AML-193 (cell line): ENCODE results near the gene PDCD1.
"Not testable (repeated sequence)": the region's sequence is repeated elsewhere in the genome, so short reads cannot be mapped to it uniquely, and the experiment has no call there.

Source experiments
- DNase-seq, 2 experiments: peaks; one replicate each; lab custom pipeline; 2025; lab: John Stamatoyannopoulos, UW

Gene PDCD1

GRCh38 chr2:241833756-241834526 is 24.8 kb downstream of the PDCD1 start:
- not testable (repeated sequence) for DNase-seq

DNA sequence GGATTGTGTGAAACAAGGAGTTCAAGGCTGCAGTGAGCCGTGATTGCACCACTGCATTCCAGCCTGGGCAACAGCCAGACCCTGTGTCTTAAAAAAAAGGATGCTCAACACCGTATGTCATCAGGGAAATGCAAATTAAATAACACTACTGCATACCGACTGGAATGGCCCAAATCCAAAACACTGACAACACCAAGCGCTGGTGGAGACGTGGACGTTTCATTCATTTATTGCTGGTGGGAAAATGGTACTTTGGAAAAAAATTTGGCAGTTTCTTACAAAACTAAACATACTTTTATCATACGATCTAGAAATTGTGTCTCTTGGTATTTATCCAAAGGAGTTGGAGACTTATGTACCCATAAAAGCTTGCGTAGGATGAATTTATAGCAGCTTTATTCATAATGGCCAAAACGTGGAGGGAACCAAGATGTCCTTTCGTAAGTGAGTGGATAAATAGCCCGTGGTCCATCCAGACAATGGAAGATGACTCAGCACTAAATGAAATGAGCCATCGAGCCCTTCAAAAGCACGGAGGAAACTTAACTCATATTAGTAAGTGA is 25.5 kb downstream of the PDCD1 start:
- no peak for DNase-seq

- no peak for DNase-seq
Observed at GRCh38 chr2:241827394-241827793, 31.3 kb downstream of the PDCD1 start.

DNA sequence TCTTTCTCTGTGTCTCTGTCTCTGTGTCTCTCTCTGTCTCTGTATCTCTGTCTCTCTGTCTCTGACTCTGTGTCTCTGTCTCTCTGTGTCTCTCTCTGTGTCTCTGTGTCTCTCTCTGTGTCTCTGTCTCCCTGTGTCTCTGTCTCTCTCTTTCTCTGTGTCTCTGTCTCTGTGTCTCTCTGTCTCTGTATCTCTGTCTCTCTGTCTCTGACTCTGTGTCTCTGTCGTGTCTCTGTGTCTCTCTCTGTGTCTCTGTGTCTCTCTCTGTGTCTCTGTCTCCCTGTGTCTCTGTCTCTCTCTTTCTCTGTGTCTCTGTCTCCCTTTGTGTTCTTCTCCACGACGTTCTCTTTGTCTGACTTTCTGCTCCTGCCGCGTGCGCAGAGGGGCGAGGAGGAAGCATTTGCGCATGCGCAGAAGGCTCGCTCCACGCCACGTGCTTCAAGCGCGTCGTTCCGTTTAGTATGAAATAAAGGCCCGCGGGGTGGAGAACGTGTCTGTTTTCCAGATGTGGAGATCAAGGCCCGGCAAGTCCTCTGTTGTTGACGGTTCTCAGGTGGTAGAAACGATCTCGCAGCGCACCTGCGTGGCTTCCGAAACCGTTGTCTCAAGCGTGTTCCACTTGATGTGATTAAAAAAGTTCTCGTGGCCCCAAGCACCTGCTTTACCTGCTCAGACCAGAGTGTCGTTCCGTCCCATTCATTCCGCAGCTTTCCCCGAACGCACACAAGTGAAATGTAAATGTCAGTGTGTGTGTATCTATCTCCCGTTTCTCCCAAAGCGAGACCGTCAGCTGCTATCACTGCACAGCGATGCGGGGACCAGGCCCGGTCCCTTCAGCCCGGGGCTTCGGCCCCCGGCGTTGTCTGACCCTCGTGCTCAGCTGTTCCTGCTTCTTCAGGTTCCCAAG is 34.9 kb downstream of the PDCD1 start:
- DNase-seq = not testable (repeated sequence)

DNA sequence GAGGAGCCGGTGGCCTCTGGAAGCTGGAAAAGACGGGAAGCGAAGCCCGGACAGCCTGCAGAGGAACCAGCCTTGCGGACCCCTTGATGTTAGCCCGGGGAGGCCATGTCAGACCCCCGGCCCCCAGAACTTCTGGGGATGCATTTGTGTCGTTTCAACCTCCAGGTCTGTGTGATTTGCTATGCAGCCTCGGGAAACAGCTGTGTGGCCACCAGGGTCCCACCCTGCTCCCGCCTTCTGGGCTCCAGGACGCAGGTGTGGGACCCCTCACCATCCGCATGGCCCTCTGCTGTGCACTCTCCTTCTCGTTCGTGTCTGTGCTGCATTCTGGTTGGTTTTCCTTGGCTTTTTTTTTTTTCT is 36.5 kb downstream of the PDCD1 start:
- no peak for DNase-seq

- no peak for DNase-seq
Observed at GRCh38 chr2:241821460-241822263, 37.0 kb downstream of the PDCD1 start.

GRCh38 chr2:241820625-241821384 is 37.9 kb downstream of the PDCD1 start:
- no peak for DNase-seq

DNA sequence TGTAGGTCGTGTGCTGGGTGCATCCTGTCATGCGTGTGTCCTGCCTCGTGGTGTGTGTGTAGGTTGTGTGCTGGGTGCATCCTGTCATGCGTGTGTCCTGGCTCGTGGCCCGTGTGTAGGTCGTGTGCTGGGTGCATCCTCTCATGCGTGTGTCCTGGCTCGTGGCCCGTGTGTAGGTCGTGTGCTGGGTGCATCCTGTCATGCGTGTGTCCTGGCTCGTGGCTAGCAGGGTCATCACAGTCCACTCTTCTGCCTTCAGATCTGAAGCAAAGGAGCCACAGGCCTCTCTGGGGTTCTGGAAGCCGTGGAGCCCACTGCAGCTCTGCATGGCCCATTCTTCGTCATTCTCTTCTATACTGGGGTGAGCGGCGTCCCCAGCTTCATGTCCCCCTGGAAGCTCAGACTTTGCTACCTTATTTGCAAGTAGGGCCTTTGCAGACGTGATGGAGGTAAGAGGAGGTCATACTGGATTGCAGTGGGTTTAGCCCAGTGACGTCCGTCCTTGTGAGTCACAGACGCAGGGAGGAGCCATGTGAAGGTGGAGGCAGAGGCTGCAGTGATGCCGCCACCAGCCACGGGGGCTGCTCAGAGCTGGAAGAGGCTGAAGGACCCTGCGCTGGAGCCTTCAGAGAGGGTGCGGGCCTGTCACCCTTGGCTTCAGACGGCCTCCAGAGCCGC is 38.6 kb downstream of the PDCD1 start:
- DNase-seq = not testable (repeated sequence)

DNA sequence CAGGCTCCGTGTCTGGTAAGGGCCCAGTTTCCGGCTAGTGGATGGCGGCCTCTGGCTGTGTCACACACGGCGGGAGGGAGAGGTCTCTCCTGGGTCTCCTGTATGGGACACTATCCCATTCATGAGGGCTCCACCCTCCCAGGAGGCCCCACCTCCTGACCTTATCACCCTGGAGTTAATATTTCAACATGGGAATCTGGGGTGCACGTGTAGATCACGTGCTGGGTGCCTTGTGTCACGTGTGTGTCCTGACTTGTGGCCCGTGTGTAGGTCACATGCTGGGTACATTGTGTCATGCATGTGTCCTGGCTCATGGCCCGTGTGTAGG is 39.8 kb downstream of the PDCD1 start:
- no peak for DNase-seq

GRCh38 chr2:241818229-241818942 is 40.3 kb downstream of the PDCD1 start:
- DNase-seq = no peak

GRCh38 chr2:241817821-241818215 is 40.9 kb downstream of the PDCD1 start:
- not testable (repeated sequence) for DNase-seq

DNA sequence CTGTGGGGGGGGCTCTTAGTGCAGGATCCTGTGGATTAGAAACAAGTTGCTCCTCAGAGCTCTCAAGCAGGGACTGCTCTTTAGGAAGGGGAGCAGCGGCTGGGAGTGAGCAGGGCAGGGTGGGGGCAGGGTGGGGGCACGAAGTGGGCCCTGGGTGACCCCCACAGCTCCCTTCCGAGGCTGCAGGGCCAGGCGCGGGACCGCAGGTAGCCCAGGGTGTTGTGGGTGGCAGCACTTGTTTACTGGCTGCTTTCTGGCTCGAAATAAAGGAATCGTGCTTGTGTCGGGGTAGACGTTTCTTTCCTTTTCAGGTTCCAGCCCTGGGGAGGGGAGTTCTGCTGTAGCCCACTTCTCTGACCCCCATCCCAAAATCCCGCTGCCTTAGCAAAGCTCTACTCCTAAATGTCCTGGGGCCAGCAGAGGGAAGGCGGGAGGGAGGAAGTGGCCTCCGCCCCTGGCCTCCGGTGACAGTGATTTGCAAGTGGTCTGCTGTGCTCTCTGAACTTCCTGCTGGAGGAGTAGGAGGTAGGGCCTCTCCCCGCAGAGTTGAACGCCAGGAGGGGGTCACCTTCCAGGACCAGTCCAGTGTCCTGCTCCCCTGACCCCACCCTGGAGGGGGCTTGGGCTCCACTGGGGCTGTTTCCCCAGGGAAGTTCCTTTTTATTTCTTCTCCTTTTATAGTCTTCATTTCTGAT is 41.4 kb downstream of the PDCD1 start:
- DNase-seq = no peak

- no peak for DNase-seq
Observed at GRCh38 chr2:241816431-241817121, 42.1 kb downstream of the PDCD1 start.

- DNase-seq = no peak
Observed at GRCh38 chr2:241815477-241816430, 42.9 kb downstream of the PDCD1 start.

GRCh38 chr2:241814643-241815476 is 43.8 kb downstream of the PDCD1 start:
- no peak for DNase-seq

DNA sequence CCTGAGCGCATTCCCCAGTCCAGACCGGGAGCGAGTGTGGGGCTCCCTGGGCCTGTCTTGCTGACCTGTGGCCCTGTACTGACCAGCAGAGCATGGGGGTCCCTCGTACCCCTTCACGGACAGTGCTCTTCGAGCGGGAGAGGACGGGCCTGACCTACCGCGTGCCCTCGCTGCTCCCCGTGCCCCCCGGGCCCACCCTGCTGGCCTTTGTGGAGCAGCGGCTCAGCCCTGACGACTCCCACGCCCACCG is 44.4 kb downstream of the PDCD1 start:
- no peak for DNase-seq
